H9 (cell line): ENCODE results near the gene SURF2. TPM values are rescaled to one million over a fixed set of nuclear protein-coding genes. Genes with fewer than 3 reads are reported as not detected.

ENCODE experiments used
- DNase-seq: peaks from one replicate; pipeline ENCODE4 v3.0.0-alpha.2; 2017
- H2AFZ ChIP-seq: one replicate; pipeline ENCODE4 v1.6.1; 2013; ENCODE audit warnings: mild to moderate bottlenecking, low read length, control low read depth, moderate library complexity
- H2AK5ac ChIP-seq: 2 replicates; pipeline ENCODE4 v1.6.1; 2013; ENCODE audit warnings: low read length, control low read depth, mixed read lengths; ENCODE audit not compliant: insufficient read length
- H2BK120ac ChIP-seq: one replicate; pipeline ENCODE4 v1.6.1; 2013; ENCODE audit warnings: low read depth, mild to moderate bottlenecking, low read length, control low read depth, inconsistent platforms; ENCODE audit not compliant: poor library complexity, severe bottlenecking
- H2BK12ac ChIP-seq: 2 replicates; pipeline ENCODE4 v1.6.1; 2013; ENCODE audit warnings: low read length, control low read depth, mixed read lengths, low read depth; ENCODE audit not compliant: insufficient read length
- H2BK15ac ChIP-seq: 2 replicates; pipeline ENCODE4 v1.6.1; 2013; ENCODE audit warnings: low read depth, low read length, control low read depth
- H2BK20ac ChIP-seq: one replicate; pipeline ENCODE4 v1.6.1; 2013; ENCODE audit warnings: low read depth, mild to moderate bottlenecking, low read length, control low read depth, inconsistent platforms; ENCODE audit not compliant: poor library complexity, severe bottlenecking
- H2BK5ac ChIP-seq: 2 replicates; pipeline ENCODE4 v1.6.1; 2013; ENCODE audit warnings: low read length, control low read depth, mixed read lengths; ENCODE audit not compliant: insufficient read length
- H3K14ac ChIP-seq: 2 replicates; pipeline ENCODE4 v1.6.1; 2013; ENCODE audit warnings: low read length, control low read depth; ENCODE audit not compliant: insufficient read depth
- H3K18ac ChIP-seq: 2 replicates; pipeline ENCODE4 v1.6.1; 2013; ENCODE audit warnings: low read depth, mild to moderate bottlenecking, mixed read lengths, low read length, control low read depth; ENCODE audit not compliant: insufficient read length
- H3K23ac ChIP-seq: 2 replicates; pipeline ENCODE4 v1.6.1; 2013; ENCODE audit warnings: low read length, control low read depth, mixed read lengths, low read depth; ENCODE audit not compliant: insufficient read length
- H3K23me2 ChIP-seq: 2 replicates; pipeline ENCODE4 v1.6.1; 2013; ENCODE audit warnings: low read depth, mild to moderate bottlenecking, mixed read lengths, low read length, control low read depth; ENCODE audit not compliant: insufficient read length, poor library complexity, severe bottlenecking
- H3K27ac ChIP-seq: 2 replicates; pipeline ENCODE4 v1.5.1; 2013; ENCODE audit warnings: low read length, control low read depth, mixed read lengths, low read depth; ENCODE audit not compliant: insufficient read length
- H3K27me3 ChIP-seq: 2 replicates; pipeline ENCODE4 v1.6.1; 2013; ENCODE audit warnings: low read length, control low read depth, inconsistent platforms; ENCODE audit not compliant: insufficient read depth
- H3K4ac ChIP-seq: 2 replicates; pipeline ENCODE4 v1.6.1; 2013; ENCODE audit warnings: low read depth, mild to moderate bottlenecking, control low read depth, inconsistent platforms, low read length, moderate library complexity
- H3K4me1 ChIP-seq: 2 replicates; pipeline ENCODE4 v1.6.1; 2013; ENCODE audit warnings: low read length, control low read depth, inconsistent platforms; ENCODE audit not compliant: insufficient read depth
- H3K4me2 ChIP-seq: 2 replicates; pipeline ENCODE4 v1.6.1; 2013; ENCODE audit warnings: low read length, control low read depth, mixed read lengths; ENCODE audit not compliant: insufficient read length, insufficient read depth
- H3K56ac ChIP-seq: 2 replicates; pipeline ENCODE4 v1.6.1; 2013; ENCODE audit warnings: low read depth, mild to moderate bottlenecking, mixed read lengths, low read length, control low read depth; ENCODE audit not compliant: insufficient read length
- H3K79me1 ChIP-seq: 2 replicates; pipeline ENCODE4 v1.6.1; 2013; ENCODE audit warnings: low read depth, mild to moderate bottlenecking, moderate library complexity, low read length, control low read depth, inconsistent platforms; ENCODE audit not compliant: insufficient read depth, poor library complexity, severe bottlenecking
- H3K79me2 ChIP-seq: 2 replicates; pipeline ENCODE4 v1.6.1; 2013; ENCODE audit warnings: low read length, control low read depth, inconsistent platforms; ENCODE audit not compliant: insufficient read depth
- H3K9ac ChIP-seq: 2 replicates; pipeline ENCODE4 v1.6.1; 2013; ENCODE audit warnings: low read length, control low read depth, mixed read lengths; ENCODE audit not compliant: insufficient read length; ENCODE audit errors: extremely low read depth
- H3K9me3 ChIP-seq: one replicate; pipeline ENCODE4 v1.6.1; 2013; ENCODE audit warnings: low read depth, low read length, inconsistent platforms; ENCODE audit not compliant: control insufficient read depth
- H3T11ph ChIP-seq: one replicate; pipeline ENCODE4 v1.6.1; 2013; ENCODE audit warnings: mild to moderate bottlenecking, low read length, control low read depth, inconsistent platforms
- H4K20me1 ChIP-seq: one replicate; pipeline ENCODE4 v1.6.1; 2013; ENCODE audit not compliant: control insufficient read depth, insufficient read length, insufficient read depth
- H4K5ac ChIP-seq: 2 replicates; pipeline ENCODE4 v1.6.1; 2013; ENCODE audit warnings: low read depth, mild to moderate bottlenecking, mixed read lengths, low read length, control low read depth; ENCODE audit not compliant: insufficient read length
- H4K8ac ChIP-seq: replicated peaks from 2 replicates; pipeline ENCODE4 v1.6.1; 2013; ENCODE audit warnings: low read length, control low read depth, mixed read lengths, low read depth; ENCODE audit not compliant: insufficient read length
- H4K91ac ChIP-seq: 2 replicates; pipeline ENCODE4 v1.6.1; 2013; ENCODE audit warnings: low read depth, mild to moderate bottlenecking, moderate library complexity, mixed read lengths, low read length, control low read depth; ENCODE audit not compliant: insufficient read length
- H3K27ac Mint-ChIP-seq, 3 experiments: 2 replicates in 2 of 3; 3 replicates in 1 of 3; pipeline ENCODE4 v1.8.0; 2020 to 2021; ENCODE audit warnings: mixed read lengths in 3 of 3, mild to moderate bottlenecking in 1 of 3, moderate library complexity in 1 of 3
- H3K27me3 Mint-ChIP-seq: 2 replicates; pipeline ENCODE4 v1.8.0; 2021; ENCODE audit warnings: low read depth, mild to moderate bottlenecking, moderate library complexity, mixed read lengths
- H3K36me3 Mint-ChIP-seq, 3 experiments: 2 replicates in 2 of 3; 3 replicates in 1 of 3; pipeline ENCODE4 v1.8.0; 2020 to 2021; ENCODE audit warnings: low read depth in 3 of 3, mixed read lengths in 3 of 3; ENCODE audit not compliant: insufficient read depth in 1 of 3
- H3K4me1 Mint-ChIP-seq, 2 experiments: 2 replicates each; pipeline ENCODE4 v1.8.0; 2020; ENCODE audit warnings: mixed read lengths in 2 of 2
- H3K4me3 Mint-ChIP-seq, 2 experiments: 2 replicates in 1 of 2; 3 replicates in 1 of 2; pipeline ENCODE4 v1.8.0; 2020 to 2021; ENCODE audit warnings: mild to moderate bottlenecking in 2 of 2, mixed read lengths in 2 of 2, moderate library complexity in 1 of 2
- H3K9me3 Mint-ChIP-seq, 2 experiments: 2 replicates in 1 of 2; 3 replicates in 1 of 2; pipeline ENCODE4 v1.8.0; 2020; ENCODE audit warnings: mild to moderate bottlenecking in 2 of 2, mixed read lengths in 2 of 2, moderate library complexity in 1 of 2
- CTCF ChIP-seq: fragments of 200-600 bp; sonication (generic); conservative IDR thresholded peaks from 3 replicates; pipeline ENCODE4 v1.8.0; 2021; ENCODE audit warnings: antibody characterized with exemption, mild to moderate bottlenecking
- WGBS: extraction: QIAGEN DNeasy Blood & Tissue Kit; methylation state at CpG from one replicate; pipeline ENCODE4 v1.1.7; 2013; ENCODE audit warnings: missing lambda C conversion rate, low lambda C conversion rate, mixed read lengths; ENCODE audit not compliant: insufficient read length; ENCODE audit errors: extremely low coverage; 5-methylcytosine and 5-hydroxymethylcytosine counted together
- total RNA-seq: library from RNA; stranded (reverse); gene quantifications from 2 replicates; pipeline ENCODE4 v1.2.1, GENCODE V29; 2021

The SURF2 gene
- total RNA-seq, 1 experiment from 2014 or later, result 44.4 TPM

GRCh38 chr9:133345596-133345995, 10.8 kb upstream of the SURF2 start:
- no peak overlapping the region for H3K56ac ChIP-seq
- H3K27me3 Mint-ChIP-seq, result no peaks in the 10 kb centered on the region
- H2AFZ ChIP-seq, result no peak overlapping the region
- H2BK20ac ChIP-seq, result no peak overlapping the region
- no peak overlapping the region for H4K8ac ChIP-seq
- no peak overlapping the region for H3K27ac ChIP-seq
- no peak for TF ChIP-seq CTCF
- no peak overlapping the region for H3T11ph ChIP-seq
- H3K23ac ChIP-seq, result no peak overlapping the region
- no peak overlapping the region for H3K9ac ChIP-seq
- H3K79me1 ChIP-seq, result peaks cover 10% of the 10 kb centered on the region
- no peaks in the 10 kb centered on the region for H3K27me3 ChIP-seq
- no peak overlapping the region for H4K91ac ChIP-seq
- no peak overlapping the region for H3K27ac Mint-ChIP-seq
- no peaks in the 10 kb centered on the region for H4K20me1 ChIP-seq
- H3K4ac ChIP-seq, result no peak overlapping the region
- DNase-seq, result no peak
- H2AK5ac ChIP-seq, result no peak overlapping the region
- H3K9me3 ChIP-seq, result no peaks in the 10 kb centered on the region
- peaks cover 5% of the 10 kb centered on the region for H3K23me2 ChIP-seq
- no peaks in the 10 kb centered on the region; the same call in 1 of the 2 replicates for H3K4me1 ChIP-seq
- H2BK5ac ChIP-seq, result no peak overlapping the region
- no peak overlapping the region for H2BK15ac ChIP-seq
- no peak overlapping the region for H4K5ac ChIP-seq
- H3K4me2 ChIP-seq, result no peak overlapping the region
- H3K4me3 Mint-ChIP-seq, result peak overlapping the region in 1 of 2 experiments; percentile 99; a peak in 1 of 5 replicates
- peaks cover 13% of the 10 kb centered on the region; the same call in 1 of the 2 replicates for H3K79me2 ChIP-seq
- H3K4me1 Mint-ChIP-seq, result peaks cover 22 to 33% of the 10 kb centered on the region in 2 experiments
- peaks cover 65 to 88% (median 85%) of the 10 kb centered on the region in 3 experiments for H3K36me3 Mint-ChIP-seq
- H2BK12ac ChIP-seq, result no peak overlapping the region
- no CpG with 5 or more reads among the region's 6 CpGs for WGBS
- no peak overlapping the region for H3K14ac ChIP-seq
- H3K18ac ChIP-seq, result no peak overlapping the region
- peaks cover 0 to 3% of the 10 kb centered on the region in 2 experiments; a peak in 1 of 5 replicates for H3K9me3 Mint-ChIP-seq
- no peak overlapping the region for H2BK120ac ChIP-seq
